ENCODE results near the gene SLC37A3.

DNA sequence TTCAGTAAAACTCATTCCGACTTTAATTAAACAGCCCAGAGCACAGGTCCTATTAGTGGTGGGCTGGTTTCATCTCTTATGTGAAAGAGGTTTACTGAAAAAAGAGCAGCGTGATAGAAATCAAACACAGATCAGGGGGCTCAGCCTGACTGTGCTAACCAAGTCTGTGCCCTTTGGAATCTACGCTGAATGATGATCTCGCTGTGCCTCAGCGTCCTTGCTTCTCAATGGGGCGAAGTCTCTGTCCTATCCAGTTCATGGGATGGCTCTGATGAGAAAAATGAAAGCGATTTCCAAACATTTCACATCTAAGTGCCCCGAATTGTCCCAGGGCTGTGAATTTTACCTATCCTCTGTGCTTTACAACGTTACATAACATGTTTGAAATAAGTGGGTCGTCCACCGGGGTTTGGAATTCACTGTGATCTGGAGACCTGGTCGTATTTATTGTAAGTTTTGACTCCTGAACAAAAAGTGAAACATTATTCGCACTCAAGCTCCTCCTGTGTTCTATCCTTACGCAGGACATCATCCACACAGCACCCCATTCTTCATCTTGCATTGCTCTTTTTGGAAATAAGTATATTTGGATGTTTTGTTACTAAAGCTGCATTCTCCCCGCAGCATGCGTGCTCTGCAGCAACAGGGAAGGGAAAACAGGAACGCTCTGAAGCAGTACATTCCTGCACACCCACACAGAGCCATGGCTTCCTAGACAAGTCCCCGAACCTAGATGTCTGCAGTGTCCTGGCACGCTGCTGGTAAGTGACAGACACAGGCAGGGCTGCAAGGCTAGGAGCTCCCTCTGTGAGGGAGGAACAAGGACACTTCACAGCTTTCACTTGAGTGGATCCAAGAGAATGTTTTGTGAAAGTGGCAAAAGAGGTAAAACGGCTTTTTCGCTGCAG is 83.5 kb downstream of the SLC37A3 start:
- TF ChIP-seq, protein P1, sequence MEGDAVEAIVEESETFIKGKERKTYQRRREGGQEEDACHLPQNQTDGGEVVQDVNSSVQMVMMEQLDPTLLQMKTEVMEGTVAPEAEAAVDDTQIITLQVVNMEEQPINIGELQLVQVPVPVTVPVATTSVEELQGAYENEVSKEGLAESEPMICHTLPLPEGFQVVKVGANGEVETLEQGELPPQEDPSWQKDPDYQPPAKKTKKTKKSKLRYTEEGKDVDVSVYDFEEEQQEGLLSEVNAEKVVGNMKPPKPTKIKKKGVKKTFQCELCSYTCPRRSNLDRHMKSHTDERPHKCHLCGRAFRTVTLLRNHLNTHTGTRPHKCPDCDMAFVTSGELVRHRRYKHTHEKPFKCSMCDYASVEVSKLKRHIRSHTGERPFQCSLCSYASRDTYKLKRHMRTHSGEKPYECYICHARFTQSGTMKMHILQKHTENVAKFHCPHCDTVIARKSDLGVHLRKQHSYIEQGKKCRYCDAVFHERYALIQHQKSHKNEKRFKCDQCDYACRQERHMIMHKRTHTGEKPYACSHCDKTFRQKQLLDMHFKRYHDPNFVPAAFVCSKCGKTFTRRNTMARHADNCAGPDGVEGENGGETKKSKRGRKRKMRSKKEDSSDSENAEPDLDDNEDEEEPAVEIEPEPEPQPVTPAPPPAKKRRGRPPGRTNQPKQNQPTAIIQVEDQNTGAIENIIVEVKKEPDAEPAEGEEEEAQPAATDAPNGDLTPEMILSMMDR (IDR thresholded peaks at IDR 0.05) = no peak
- no peak for TF ChIP-seq POLR2A (IDR thresholded peaks at IDR 0.05)

Measured in heart left ventricle (tissue), 13 donors.